NB4 (cell line): ENCODE data around the gene ATP10B.

Experiments used
- MYC ChIP-seq: IDR thresholded peaks from 2 replicates; pipeline ENCODE4 v1.6.1; 2011; ENCODE audit warnings: low read depth, low read length
- POLR2A ChIP-seq: IDR thresholded peaks from 2 replicates; pipeline ENCODE4 v1.6.1; 2011; ENCODE audit warnings: mild to moderate bottlenecking; ENCODE audit not compliant: insufficient read length; ENCODE audit errors: extremely low read depth
- TF ChIP-seq, protein P1 (sequence below): IDR thresholded peaks from one replicate; pipeline ENCODE4 v1.5.1; 2012; ENCODE audit warnings: low read depth, low read length
- TF ChIP-seq, protein P2 (sequence below): IDR thresholded peaks from 2 replicates; pipeline ENCODE4 v1.6.1; 2011; ENCODE audit warnings: low read depth, low read length

DNA sequence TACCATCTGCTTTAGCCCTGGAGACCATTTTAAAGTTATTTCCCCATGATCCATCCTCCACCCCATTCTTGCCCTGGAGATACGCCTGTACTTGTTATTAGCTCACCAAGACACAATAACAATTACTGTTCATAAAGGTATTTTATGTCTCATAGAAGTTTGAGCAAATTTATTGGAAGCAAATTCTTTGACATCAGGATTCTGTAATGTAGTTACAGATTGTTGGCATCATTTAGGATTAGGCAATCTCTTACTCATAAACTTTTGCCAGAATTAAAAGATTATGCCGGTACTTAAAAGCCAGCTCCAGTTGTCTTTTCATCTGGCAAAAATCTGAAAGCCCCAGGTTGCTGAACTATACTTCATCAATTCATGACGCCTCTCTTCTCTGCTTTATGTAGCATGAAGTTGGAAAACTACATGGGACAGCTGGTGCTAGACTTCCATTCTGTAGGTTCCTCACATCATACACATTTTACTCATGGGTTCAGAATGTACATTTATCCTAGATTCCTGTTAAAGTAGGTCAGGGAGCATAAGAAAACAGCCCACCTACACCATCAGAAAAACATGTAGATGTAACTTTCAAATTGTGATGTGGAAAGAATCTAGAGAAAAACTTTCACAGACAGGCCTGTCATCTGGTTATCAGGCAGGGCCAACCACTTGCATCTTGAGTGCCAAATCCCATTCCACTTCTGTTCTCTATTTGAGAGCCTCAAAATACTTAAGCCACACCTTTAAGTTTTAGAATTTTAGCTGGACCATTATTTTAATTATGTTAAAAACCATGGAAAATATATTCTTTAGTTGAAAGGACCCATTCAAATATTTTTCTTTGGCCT, 14.0 kb downstream of the ATP10B start:
- TF ChIP-seq, protein P1, sequence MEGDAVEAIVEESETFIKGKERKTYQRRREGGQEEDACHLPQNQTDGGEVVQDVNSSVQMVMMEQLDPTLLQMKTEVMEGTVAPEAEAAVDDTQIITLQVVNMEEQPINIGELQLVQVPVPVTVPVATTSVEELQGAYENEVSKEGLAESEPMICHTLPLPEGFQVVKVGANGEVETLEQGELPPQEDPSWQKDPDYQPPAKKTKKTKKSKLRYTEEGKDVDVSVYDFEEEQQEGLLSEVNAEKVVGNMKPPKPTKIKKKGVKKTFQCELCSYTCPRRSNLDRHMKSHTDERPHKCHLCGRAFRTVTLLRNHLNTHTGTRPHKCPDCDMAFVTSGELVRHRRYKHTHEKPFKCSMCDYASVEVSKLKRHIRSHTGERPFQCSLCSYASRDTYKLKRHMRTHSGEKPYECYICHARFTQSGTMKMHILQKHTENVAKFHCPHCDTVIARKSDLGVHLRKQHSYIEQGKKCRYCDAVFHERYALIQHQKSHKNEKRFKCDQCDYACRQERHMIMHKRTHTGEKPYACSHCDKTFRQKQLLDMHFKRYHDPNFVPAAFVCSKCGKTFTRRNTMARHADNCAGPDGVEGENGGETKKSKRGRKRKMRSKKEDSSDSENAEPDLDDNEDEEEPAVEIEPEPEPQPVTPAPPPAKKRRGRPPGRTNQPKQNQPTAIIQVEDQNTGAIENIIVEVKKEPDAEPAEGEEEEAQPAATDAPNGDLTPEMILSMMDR, result no peak
- TF ChIP-seq POLR2A (no peak), MYC (no peak)
- TF ChIP-seq, protein P2, sequence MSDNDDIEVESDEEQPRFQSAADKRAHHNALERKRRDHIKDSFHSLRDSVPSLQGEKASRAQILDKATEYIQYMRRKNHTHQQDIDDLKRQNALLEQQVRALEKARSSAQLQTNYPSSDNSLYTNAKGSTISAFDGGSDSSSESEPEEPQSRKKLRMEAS, result no peak
